ENCODE data around the gene ZFAND3.
"Not testable (repeated sequence)": the region's sequence is repeated elsewhere in the genome, so short reads cannot be mapped to it uniquely, and the experiment has no call there.

The ZFAND3 gene

DNA sequence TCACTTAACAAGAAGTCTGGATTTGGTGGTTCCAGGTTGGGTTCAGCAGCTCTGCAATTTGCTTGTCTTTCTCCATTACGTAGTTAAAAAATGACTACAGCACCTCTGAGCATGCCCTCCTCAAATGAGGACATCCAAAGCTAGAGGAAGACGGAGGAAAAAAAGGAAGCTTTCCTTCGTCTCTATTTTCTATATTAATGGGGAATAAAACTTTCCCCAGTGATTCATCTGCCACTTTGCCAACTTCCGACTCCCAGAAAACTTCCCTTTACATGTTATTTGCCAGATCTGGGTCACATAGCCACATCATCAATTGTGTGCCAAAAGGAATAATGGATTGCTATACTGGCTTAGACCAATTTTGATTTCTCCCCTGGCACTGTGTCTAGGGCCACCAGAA, 69.5 kb downstream of the ZFAND3 start:
- H3K36me3 ChIP-seq (ENCODE audit: control insufficient read depth, insufficient read depth, low read length), result no peaks in the 10 kb centered on the region
- H3K27me3 ChIP-seq (replicated peaks; ENCODE audit: control insufficient read depth, insufficient read depth, low read length, poor library complexity, severe bottlenecking), result no peaks in the 10 kb centered on the region
- no peaks in the 10 kb centered on the region for H3K4me1 ChIP-seq (ENCODE audit: control insufficient read depth, insufficient read depth, low read length, poor library complexity, severe bottlenecking)
- no peaks in the 10 kb centered on the region for H3K9me3 ChIP-seq (ENCODE audit: control insufficient read depth, low read length)
- no peak for DNase-seq
- no peak overlapping the region for H3K4me3 ChIP-seq (ENCODE audit: insufficient read depth, low read depth, low read length, poor library complexity, severe bottlenecking)
- H3K27ac ChIP-seq (ENCODE audit: insufficient read depth, low read length, poor library complexity, severe bottlenecking), result no peak overlapping the region

DNA sequence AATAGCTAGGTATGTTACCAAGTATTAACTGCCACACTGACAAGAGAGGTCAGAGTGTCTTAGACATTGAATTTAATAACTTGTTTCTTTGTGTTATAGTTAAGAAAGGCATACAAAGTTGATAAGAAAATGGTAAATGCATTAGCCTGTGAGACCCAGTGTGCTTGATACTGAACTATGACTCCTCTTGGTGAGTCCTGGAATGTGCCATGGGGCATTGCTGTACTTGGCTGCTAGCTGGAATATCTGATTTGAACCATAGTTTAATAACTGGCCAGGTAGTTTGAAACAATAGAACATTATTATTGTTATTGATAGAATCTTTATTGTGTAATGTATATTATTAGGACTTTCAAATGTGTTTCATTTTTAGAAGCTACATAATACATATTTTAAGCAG, 70.0 kb downstream of the ZFAND3 start:
- Histone ChIP-seq H3K36me3 (ENCODE audit: control insufficient read depth, insufficient read depth, low read length) (no peaks in the 10 kb centered on the region), H3K4me3 (ENCODE audit: insufficient read depth, low read depth, low read length, poor library complexity, severe bottlenecking) (no peak overlapping the region), H3K4me1 (ENCODE audit: control insufficient read depth, insufficient read depth, low read length, poor library complexity, severe bottlenecking) (no peaks in the 10 kb centered on the region), H3K27ac (ENCODE audit: insufficient read depth, low read length, poor library complexity, severe bottlenecking) (no peak overlapping the region), H3K9me3 (ENCODE audit: control insufficient read depth, low read length) (no peaks in the 10 kb centered on the region), H3K27me3 (replicated peaks; ENCODE audit: control insufficient read depth, insufficient read depth, low read length, poor library complexity, severe bottlenecking) (no peaks in the 10 kb centered on the region)
- DNase-seq, result no peak

- Histone ChIP-seq H3K9me3 (ENCODE audit: control insufficient read depth, low read length) (no peaks in the 10 kb centered on the region), H3K27me3 (replicated peaks; ENCODE audit: control insufficient read depth, insufficient read depth, low read length, poor library complexity, severe bottlenecking) (no peaks in the 10 kb centered on the region), H3K4me1 (ENCODE audit: control insufficient read depth, insufficient read depth, low read length, poor library complexity, severe bottlenecking) (no peaks in the 10 kb centered on the region), H3K36me3 (ENCODE audit: control insufficient read depth, insufficient read depth, low read length) (no peaks in the 10 kb centered on the region), H3K4me3 (ENCODE audit: insufficient read depth, low read depth, low read length, poor library complexity, severe bottlenecking) (no peak overlapping the region), H3K27ac (ENCODE audit: insufficient read depth, low read length, poor library complexity, severe bottlenecking) (no peak overlapping the region)
- DNase-seq, result no peak
Observed at GRCh38 chr6:37891072-37891471, 71.5 kb downstream of the ZFAND3 start.

GRCh38 chr6:37893257-37893656, 73.7 kb downstream of the ZFAND3 start:
- H3K4me1 ChIP-seq (ENCODE audit: control insufficient read depth, insufficient read depth, low read length, poor library complexity, severe bottlenecking), result no peaks in the 10 kb centered on the region
- H3K27me3 ChIP-seq (replicated peaks; ENCODE audit: control insufficient read depth, insufficient read depth, low read length, poor library complexity, severe bottlenecking), result no peaks in the 10 kb centered on the region
- DNase-seq, result no peak
- no peak overlapping the region for H3K4me3 ChIP-seq (ENCODE audit: insufficient read depth, low read depth, low read length, poor library complexity, severe bottlenecking)
- no peaks in the 10 kb centered on the region for H3K36me3 ChIP-seq (ENCODE audit: control insufficient read depth, insufficient read depth, low read length)
- H3K9me3 ChIP-seq (ENCODE audit: control insufficient read depth, low read length), result no peaks in the 10 kb centered on the region
- no peak overlapping the region for H3K27ac ChIP-seq (ENCODE audit: insufficient read depth, low read length, poor library complexity, severe bottlenecking)

DNA sequence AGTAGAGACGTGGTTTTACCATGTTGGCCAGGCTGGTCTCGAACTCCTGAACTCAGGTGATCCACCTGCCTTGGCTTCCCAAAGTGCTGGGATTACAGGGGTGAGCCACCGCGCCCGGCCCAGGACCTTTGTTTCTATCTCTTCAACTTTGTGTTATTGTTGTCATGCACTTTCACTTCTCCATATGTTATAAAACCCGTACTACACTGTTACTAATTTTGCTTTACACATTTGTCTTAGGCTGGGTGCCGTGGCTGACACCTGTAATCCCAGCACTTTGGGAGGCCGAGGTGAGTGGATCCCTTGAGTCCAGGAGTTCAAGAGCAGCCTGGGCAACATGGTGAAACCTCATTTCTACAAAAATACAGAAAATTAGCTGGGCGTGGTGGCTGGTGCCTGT, 74.2 kb downstream of the ZFAND3 start:
- not testable (repeated sequence) for H3K27me3 ChIP-seq (replicated peaks; ENCODE audit: control insufficient read depth, insufficient read depth, low read length, poor library complexity, severe bottlenecking); H3K4me1 ChIP-seq (ENCODE audit: control insufficient read depth, insufficient read depth, low read length, poor library complexity, severe bottlenecking); H3K9me3 ChIP-seq (ENCODE audit: control insufficient read depth, low read length); DNase-seq; H3K27ac ChIP-seq (ENCODE audit: insufficient read depth, low read length, poor library complexity, severe bottlenecking); H3K4me3 ChIP-seq (ENCODE audit: insufficient read depth, low read depth, low read length, poor library complexity, severe bottlenecking); H3K36me3 ChIP-seq (ENCODE audit: control insufficient read depth, insufficient read depth, low read length)

GRCh38 chr6:37894585-37894984, 75.1 kb downstream of the ZFAND3 start:
- Histone ChIP-seq H3K27me3 (replicated peaks; ENCODE audit: control insufficient read depth, insufficient read depth, low read length, poor library complexity, severe bottlenecking) (no peaks in the 10 kb centered on the region), H3K4me1 (ENCODE audit: control insufficient read depth, insufficient read depth, low read length, poor library complexity, severe bottlenecking) (no peaks in the 10 kb centered on the region), H3K36me3 (ENCODE audit: control insufficient read depth, insufficient read depth, low read length) (no peaks in the 10 kb centered on the region), H3K27ac (ENCODE audit: insufficient read depth, low read length, poor library complexity, severe bottlenecking) (no peak overlapping the region), H3K4me3 (ENCODE audit: insufficient read depth, low read depth, low read length, poor library complexity, severe bottlenecking) (no peak overlapping the region), H3K9me3 (ENCODE audit: control insufficient read depth, low read length) (no peaks in the 10 kb centered on the region)
- DNase-seq, result no peak

- no peak overlapping the region for H3K27ac ChIP-seq (ENCODE audit: insufficient read depth, low read length, poor library complexity, severe bottlenecking)
Observed at GRCh38 chr6:37897321-37897720, 77.8 kb downstream of the ZFAND3 start.

GRCh38 chr6:37897818-37898515, 78.4 kb downstream of the ZFAND3 start:
- H3K4me3 ChIP-seq (ENCODE audit: insufficient read depth, low read depth, low read length, poor library complexity, severe bottlenecking), result no peak overlapping the region
- H3K9me3 ChIP-seq (ENCODE audit: control insufficient read depth, low read length), result no peaks in the 10 kb centered on the region

More at GRCh38 chr6:37897321-37897720, 77.8 kb downstream of the ZFAND3 start:
- Histone ChIP-seq H3K36me3 (ENCODE audit: control insufficient read depth, insufficient read depth, low read length) (no peaks in the 10 kb centered on the region), H3K4me3 (ENCODE audit: insufficient read depth, low read depth, low read length, poor library complexity, severe bottlenecking) (no peak overlapping the region), H3K27me3 (replicated peaks; ENCODE audit: control insufficient read depth, insufficient read depth, low read length, poor library complexity, severe bottlenecking) (no peaks in the 10 kb centered on the region), H3K9me3 (ENCODE audit: control insufficient read depth, low read length) (no peaks in the 10 kb centered on the region), H3K4me1 (ENCODE audit: control insufficient read depth, insufficient read depth, low read length, poor library complexity, severe bottlenecking) (no peaks in the 10 kb centered on the region)
- DNase-seq, result no peak

DNA sequence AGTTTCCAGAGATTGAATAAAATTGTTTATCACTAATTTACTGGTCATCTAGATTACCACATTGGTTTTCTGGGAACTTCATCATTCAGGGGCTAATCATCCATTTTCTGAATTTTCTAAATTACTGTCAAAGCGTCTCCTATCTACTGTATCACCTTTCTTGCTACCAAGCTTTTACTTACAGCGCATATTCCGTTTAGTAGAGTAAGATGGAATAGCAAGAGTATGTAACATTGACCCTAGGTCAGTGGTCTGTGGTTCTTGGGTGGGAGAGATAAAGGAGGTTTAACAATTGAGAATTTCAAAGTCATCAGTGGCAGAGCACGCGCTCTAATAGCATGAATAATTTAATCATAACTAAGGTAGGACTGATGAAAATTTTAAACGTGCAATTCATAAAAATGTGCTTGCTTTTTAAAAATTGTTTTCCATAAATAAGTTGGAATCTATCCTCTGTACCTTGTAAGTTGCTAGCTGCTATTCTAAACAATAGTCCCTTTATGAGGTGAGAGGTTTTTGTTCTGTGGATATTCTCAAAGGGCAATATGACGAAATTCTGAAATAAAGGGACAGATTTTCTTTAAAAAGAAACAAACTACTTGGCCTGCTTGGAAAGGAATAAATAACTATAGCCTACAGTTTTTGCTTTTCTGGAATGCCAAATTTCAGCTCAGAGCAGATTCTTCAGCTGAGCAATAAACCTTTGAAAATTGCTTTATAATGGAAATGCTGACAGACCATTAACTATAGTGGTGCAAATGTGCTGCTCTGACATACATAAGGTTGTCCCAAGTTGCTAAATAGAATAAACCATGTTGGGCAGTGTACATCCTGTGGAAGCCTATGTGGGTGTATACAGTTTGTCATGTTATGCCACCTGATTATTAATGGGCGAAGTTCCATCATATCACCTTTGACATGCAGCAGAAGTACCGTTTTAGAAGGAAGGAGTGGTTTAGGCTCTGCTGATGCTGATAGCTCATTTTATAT, 84.1 kb downstream of the ZFAND3 start:
- Histone ChIP-seq H3K4me3 (ENCODE audit: insufficient read depth, low read depth, low read length, poor library complexity, severe bottlenecking) (no peak overlapping the region), H3K27me3 (replicated peaks; ENCODE audit: control insufficient read depth, insufficient read depth, low read length, poor library complexity, severe bottlenecking) (no peaks in the 10 kb centered on the region), H3K4me1 (ENCODE audit: control insufficient read depth, insufficient read depth, low read length, poor library complexity, severe bottlenecking) (no peaks in the 10 kb centered on the region), H3K9me3 (ENCODE audit: control insufficient read depth, low read length) (no peaks in the 10 kb centered on the region), H3K36me3 (ENCODE audit: control insufficient read depth, insufficient read depth, low read length) (no peaks in the 10 kb centered on the region), H3K27ac (ENCODE audit: insufficient read depth, low read length, poor library complexity, severe bottlenecking) (no peak overlapping the region)
- DNase-seq, result no peak

More at GRCh38 chr6:37897818-37898515, 78.4 kb downstream of the ZFAND3 start:
- Histone ChIP-seq H3K27me3 (replicated peaks; ENCODE audit: control insufficient read depth, insufficient read depth, low read length, poor library complexity, severe bottlenecking) (no peaks in the 10 kb centered on the region), H3K4me1 (ENCODE audit: control insufficient read depth, insufficient read depth, low read length, poor library complexity, severe bottlenecking) (no peaks in the 10 kb centered on the region), H3K36me3 (ENCODE audit: control insufficient read depth, insufficient read depth, low read length) (no peaks in the 10 kb centered on the region), H3K27ac (ENCODE audit: insufficient read depth, low read length, poor library complexity, severe bottlenecking) (no peak overlapping the region)
- no peak for DNase-seq

DNA sequence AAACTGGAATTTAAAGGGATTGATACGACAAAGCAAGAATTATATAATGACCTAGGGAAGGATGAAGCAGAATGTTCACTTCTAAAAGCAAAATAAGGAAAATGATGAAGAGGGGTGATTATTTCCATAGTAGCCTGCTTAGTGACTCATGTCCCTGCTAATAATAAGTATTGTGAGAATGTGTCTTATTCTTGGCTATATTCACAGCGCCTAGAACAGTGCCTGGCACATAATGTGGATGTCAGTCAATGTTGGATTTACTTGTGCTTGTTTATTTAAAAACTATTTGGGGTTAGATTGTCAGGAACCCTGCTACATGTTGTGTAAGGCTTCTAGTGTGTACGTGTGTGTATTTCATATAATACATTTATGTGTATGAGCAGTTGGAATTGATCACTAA, 85.1 kb downstream of the ZFAND3 start:
- H3K27me3 ChIP-seq (replicated peaks; ENCODE audit: control insufficient read depth, insufficient read depth, low read length, poor library complexity, severe bottlenecking), result no peaks in the 10 kb centered on the region
- H3K36me3 ChIP-seq (ENCODE audit: control insufficient read depth, insufficient read depth, low read length), result no peaks in the 10 kb centered on the region
- no peak overlapping the region for H3K27ac ChIP-seq (ENCODE audit: insufficient read depth, low read length, poor library complexity, severe bottlenecking)
- no peak overlapping the region for H3K4me3 ChIP-seq (ENCODE audit: insufficient read depth, low read depth, low read length, poor library complexity, severe bottlenecking)
- DNase-seq, result no peak
- no peaks in the 10 kb centered on the region for H3K9me3 ChIP-seq (ENCODE audit: control insufficient read depth, low read length)
- no peaks in the 10 kb centered on the region for H3K4me1 ChIP-seq (ENCODE audit: control insufficient read depth, insufficient read depth, low read length, poor library complexity, severe bottlenecking)

Data from effector memory CD4-positive, alpha-beta T cell (primary cell).